NCI-H1092 treated with DMSO at 0.1 percent for 48 hours (cell line): ENCODE results near the gene ST6GALNAC3.

Experiments used
- DNase-seq: peaks from one replicate; lab custom pipeline; 2025; lab: John Stamatoyannopoulos, UW

Gene ST6GALNAC3

GRCh38 chr1:76247261-76247852, 172.8 kb downstream of the ST6GALNAC3 start:
- DNase-seq = no peak

- no peak for DNase-seq
These were observed 175.7 kb downstream of the ST6GALNAC3 start for GRCh38 chr1:76250271-76250670.

GRCh38 chr1:76252431-76252830, 177.9 kb downstream of the ST6GALNAC3 start:
- no peak for DNase-seq

GRCh38 chr1:76254104-76255030, 179.8 kb downstream of the ST6GALNAC3 start:
- DNase-seq = no peak

GRCh38 chr1:76256289-76257223, 182.0 kb downstream of the ST6GALNAC3 start:
- no peak for DNase-seq

GRCh38 chr1:76257823-76258222, 183.3 kb downstream of the ST6GALNAC3 start:
- no peak for DNase-seq

GRCh38 chr1:76259270-76259669, 184.7 kb downstream of the ST6GALNAC3 start:
- DNase-seq = no peak

- no peak for DNase-seq
These were observed 185.7 kb downstream of the ST6GALNAC3 start for GRCh38 chr1:76260279-76260678.

- no peak for DNase-seq
These were observed 188.1 kb downstream of the ST6GALNAC3 start for GRCh38 chr1:76262601-76263000.

- no peak for DNase-seq
These were observed 190.1 kb downstream of the ST6GALNAC3 start for GRCh38 chr1:76264642-76265041.

- no peak for DNase-seq
These were observed 192.2 kb downstream of the ST6GALNAC3 start for GRCh38 chr1:76266762-76267161.

- no peak for DNase-seq
These were observed 193.1 kb downstream of the ST6GALNAC3 start for GRCh38 chr1:76267631-76268030.

GRCh38 chr1:76268341-76268740, 193.8 kb downstream of the ST6GALNAC3 start:
- DNase-seq = no peak

GRCh38 chr1:76269155-76269554, 194.6 kb downstream of the ST6GALNAC3 start:
- no peak for DNase-seq

GRCh38 chr1:76274302-76274701, 199.8 kb downstream of the ST6GALNAC3 start:
- DNase-seq = no peak

- no peak for DNase-seq
These were observed 200.2 kb downstream of the ST6GALNAC3 start for GRCh38 chr1:76274718-76275117.

- DNase-seq = no peak
These were observed 204.2 kb downstream of the ST6GALNAC3 start for GRCh38 chr1:76278711-76279100.

- no peak for DNase-seq
These were observed 204.7 kb downstream of the ST6GALNAC3 start for GRCh38 chr1:76279101-76279748.

GRCh38 chr1:76281306-76281705, 206.8 kb downstream of the ST6GALNAC3 start:
- DNase-seq = no peak

GRCh38 chr1:76284842-76285241, 210.3 kb downstream of the ST6GALNAC3 start:
- no peak for DNase-seq

- no peak for DNase-seq
These were observed 211.1 kb downstream of the ST6GALNAC3 start for GRCh38 chr1:76285578-76286135.
